Measurements from ENCODE around the gene TSFM. TPM values are rescaled to one million over a fixed set of nuclear protein-coding genes. Genes with fewer than 3 reads are reported as not detected.

TSFM gene
- total RNA-seq, 2 experiments from 2014 or later, result 35.2 to 49.8 TPM

GRCh38 chr12:57834086-57834876 is 51.7 kb downstream of the TSFM start:
- DNase-seq (ENCODE audit: low spot score), result peak; percentile 77
- CTCF ChIA-PET (ENCODE audit: unreplicated experiment), result interaction anchor here (0.6 to 3.0 kb wide), 4 partner anchors 9 to 61 kb away, joined by 3 to 23 read pairs (median 10); no protein-coding TSS in a partner anchor
- H2AFZ ChIP-seq (ENCODE audit: low read length), result no peak overlapping the region
- H3K4me3 ChIP-seq (ENCODE audit: low read depth, low read length, poor library complexity, severe bottlenecking), result peak overlapping the region; percentile 18
- BruUV-seq (replicated peaks), result no TSS peak
- peak overlapping the region; percentile 89 for H3K4me2 ChIP-seq (ENCODE audit: low read length)
- POLR2A ChIA-PET, result interaction anchor here (0.8 to 3.1 kb wide), 7 partner anchors 8 to 69 kb away, joined by 3 to 15 read pairs (median 5); partner anchors contain the start of gene CTDSP2
- H3K9me3 ChIP-seq (ENCODE audit: low read length), result no peaks in the 10 kb centered on the region
- TF ChIP-seq CTCF (conservative IDR thresholded peaks at IDR 0.05; ENCODE audit: low read length) (no peak), EZH2phosphoT487 (IDR thresholded peaks at IDR 0.05; ENCODE audit: borderline replicate concordance, low read depth, low read length) (no peak)
- H3K4me1 ChIP-seq (ENCODE audit: insufficient read depth, low read length, poor library complexity, severe bottlenecking), result peaks cover 80% of the 10 kb centered on the region
- intact Hi-C loops (cut with micrococcal nuclease; ENCODE audit: unreplicated experiment), result no loop called here
- H4K20me1 ChIP-seq (ENCODE audit: insufficient read depth, low read length), result peaks cover 31% of the 10 kb centered on the region
- peaks cover 83% of the 10 kb centered on the region for H3K79me2 ChIP-seq (ENCODE audit: insufficient read depth, low read depth, low read length)
- H3K36me3 ChIP-seq (ENCODE audit: insufficient read depth, low read length), result peaks cover 2% of the 10 kb centered on the region
- no peaks in the 10 kb centered on the region for H3K9me2 ChIP-seq (ENCODE audit: insufficient read depth, low read length)
- H3K27ac ChIP-seq (ENCODE audit: low read depth, low read length, poor library complexity, severe bottlenecking), result peak overlapping the region; percentile 8

GRCh38 chr12:57835366-57836288 is 53.0 kb downstream of the TSFM start:
- no peak overlapping the region for H2AFZ ChIP-seq (ENCODE audit: low read length)
- H3K9me3 ChIP-seq (ENCODE audit: low read length), result no peaks in the 10 kb centered on the region
- peak overlapping the region; percentile 80 for H3K27ac ChIP-seq (ENCODE audit: low read depth, low read length, poor library complexity, severe bottlenecking)
- peaks cover 37% of the 10 kb centered on the region for H4K20me1 ChIP-seq (ENCODE audit: insufficient read depth, low read length)
- H3K9me2 ChIP-seq (ENCODE audit: insufficient read depth, low read length), result no peaks in the 10 kb centered on the region
- ChIA-PET POLR2A (interaction anchor here (0.6 to 4.8 kb wide), 10 partner anchors 9 to 232 kb away, joined by 3 to 77 read pairs (median 4); partner anchors contain the start of gene CTDSP2), CTCF (ENCODE audit: unreplicated experiment) (interaction anchor here (1.2 to 3.0 kb wide), 6 partner anchors 8 to 67 kb away, joined by 3 to 13 read pairs (median 6); partner anchors contain the start of gene CTDSP2)
- peaks cover 94% of the 10 kb centered on the region for H3K4me1 ChIP-seq (ENCODE audit: insufficient read depth, low read length, poor library complexity, severe bottlenecking)
- peaks cover 88% of the 10 kb centered on the region for H3K79me2 ChIP-seq (ENCODE audit: insufficient read depth, low read depth, low read length)
- TF ChIP-seq CTCF (conservative IDR thresholded peaks at IDR 0.05; ENCODE audit: low read length) (no peak), EZH2phosphoT487 (IDR thresholded peaks at IDR 0.05; ENCODE audit: borderline replicate concordance, low read depth, low read length) (no peak)
- peak overlapping the region; percentile 89 for H3K4me2 ChIP-seq (ENCODE audit: low read length)
- intact Hi-C loops (cut with micrococcal nuclease; ENCODE audit: unreplicated experiment), result no loop called here
- no TSS peak for BruUV-seq (replicated peaks)
- no peaks in the 10 kb centered on the region; the same call in 1 of the 2 replicates for H3K36me3 ChIP-seq (ENCODE audit: insufficient read depth, low read length)
- DNase-seq (ENCODE audit: low spot score), result no peak
- H3K4me3 ChIP-seq (ENCODE audit: low read depth, low read length, poor library complexity, severe bottlenecking), result peak overlapping the region; percentile 59

Measured in OCI-LY7 (cell line).